ENCODE results near the gene SH2B3. TPM values are rescaled to one million over a fixed set of nuclear protein-coding genes. Genes with fewer than 3 reads are reported as not detected.

Gene SH2B3
- total and polyA plus RNA-seq, 9 of the 15 experiments (the other 6 are each of a cell fraction or from before 2014, with no cell fraction given), result 10.8 to 75.3 (median 37.4) TPM

DNA sequence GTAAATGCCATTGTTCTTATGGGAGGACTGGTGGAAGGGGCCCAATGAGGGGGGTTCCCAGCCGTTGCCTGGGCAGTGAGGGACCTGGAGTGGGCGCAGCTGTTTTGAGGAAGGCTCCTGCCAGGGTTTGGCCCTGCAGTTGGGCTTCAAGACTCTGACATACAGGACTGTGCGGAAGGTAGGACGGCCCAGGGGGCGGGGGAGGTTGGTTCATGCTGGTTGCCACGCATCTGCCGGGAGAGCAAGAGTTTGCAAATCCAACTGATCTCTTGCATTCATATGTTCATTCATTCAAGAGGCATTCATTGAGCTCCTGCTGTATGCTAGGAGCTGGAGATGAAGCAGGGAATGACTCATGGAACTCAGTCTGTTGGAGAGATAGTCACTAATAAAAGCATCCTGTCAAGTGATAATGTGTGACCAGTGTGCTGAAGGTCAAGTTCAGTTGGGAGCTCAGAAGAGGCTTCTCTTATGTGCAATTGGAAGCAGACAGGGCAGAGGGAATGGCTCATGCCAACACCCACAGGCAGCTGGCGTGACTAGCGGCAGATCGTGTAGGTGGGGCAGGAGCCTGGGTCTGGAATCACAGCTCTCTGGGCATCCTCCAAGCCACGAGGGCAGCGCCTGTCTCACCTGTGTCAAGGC lies 7.8 kb downstream of the SH2B3 start (continued):
- TF ChIP-seq, protein P1, sequence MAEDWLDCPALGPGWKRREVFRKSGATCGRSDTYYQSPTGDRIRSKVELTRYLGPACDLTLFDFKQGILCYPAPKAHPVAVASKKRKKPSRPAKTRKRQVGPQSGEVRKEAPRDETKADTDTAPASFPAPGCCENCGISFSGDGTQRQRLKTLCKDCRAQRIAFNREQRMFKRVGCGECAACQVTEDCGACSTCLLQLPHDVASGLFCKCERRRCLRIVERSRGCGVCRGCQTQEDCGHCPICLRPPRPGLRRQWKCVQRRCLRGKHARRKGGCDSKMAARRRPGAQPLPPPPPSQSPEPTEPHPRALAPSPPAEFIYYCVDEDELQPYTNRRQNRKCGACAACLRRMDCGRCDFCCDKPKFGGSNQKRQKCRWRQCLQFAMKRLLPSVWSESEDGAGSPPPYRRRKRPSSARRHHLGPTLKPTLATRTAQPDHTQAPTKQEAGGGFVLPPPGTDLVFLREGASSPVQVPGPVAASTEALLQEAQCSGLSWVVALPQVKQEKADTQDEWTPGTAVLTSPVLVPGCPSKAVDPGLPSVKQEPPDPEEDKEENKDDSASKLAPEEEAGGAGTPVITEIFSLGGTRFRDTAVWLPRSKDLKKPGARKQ (CRISPR knock-in tag; IDR thresholded peaks at IDR 0.05), result no peak
- TF ChIP-seq ZNF551 (CRISPR knock-in tag; IDR thresholded peaks at IDR 0.05) (no peak), TCF7L2 (IDR thresholded peaks at IDR 0.05; ENCODE audit: low read depth, low read length) (no peak), EP300 (IDR thresholded peaks at IDR 0.05; ENCODE audit: low read length) (peak; percentile 62; the same call in 1 of the 2 replicates), SPI1 (IDR thresholded peaks at IDR 0.05; ENCODE audit: borderline replicate concordance, low read depth, low read length) (no peak), MYNN (IDR thresholded peaks at IDR 0.05) (no peak), MYNN (CRISPR knock-in tag; IDR thresholded peaks at IDR 0.05) (no peak), RBM39 (optimal IDR thresholded peaks at IDR 0.05; ENCODE audit: low read depth, low read length) (no peak), CBFA2T3 (IDR thresholded peaks at IDR 0.05) (peak; percentile 75), TCF3 (CRISPR knock-in tag; IDR thresholded peaks at IDR 0.05) (peak; percentile 63), MTA1 (IDR thresholded peaks at IDR 0.05; ENCODE audit: borderline replicate concordance) (no peak)
- TF ChIP-seq, protein P2, sequence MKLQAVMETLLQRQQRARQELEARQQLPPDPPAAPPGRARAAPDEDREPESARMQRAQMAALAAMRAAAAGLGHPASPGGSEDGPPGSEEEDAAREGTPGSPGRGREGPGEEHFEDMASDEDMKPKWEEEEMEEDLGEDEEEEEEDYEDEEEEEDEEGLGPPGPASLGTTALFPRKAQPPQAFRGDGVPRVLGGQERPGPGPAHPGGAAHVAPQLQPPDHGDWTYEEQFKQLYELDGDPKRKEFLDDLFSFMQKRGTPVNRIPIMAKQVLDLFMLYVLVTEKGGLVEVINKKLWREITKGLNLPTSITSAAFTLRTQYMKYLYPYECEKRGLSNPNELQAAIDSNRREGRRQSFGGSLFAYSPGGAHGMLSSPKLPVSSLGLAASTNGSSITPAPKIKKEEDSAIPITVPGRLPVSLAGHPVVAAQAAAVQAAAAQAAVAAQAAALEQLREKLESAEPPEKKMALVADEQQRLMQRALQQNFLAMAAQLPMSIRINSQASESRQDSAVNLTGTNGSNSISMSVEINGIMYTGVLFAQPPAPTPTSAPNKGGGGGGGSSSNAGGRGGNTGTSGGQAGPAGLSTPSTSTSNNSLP (IDR thresholded peaks at IDR 0.05; ENCODE audit: borderline replicate concordance, low read depth, low read length), result 0 out of 2 replicates have a peak, but pooled peaks have one; percentile 16
- TF ChIP-seq, protein P3, sequence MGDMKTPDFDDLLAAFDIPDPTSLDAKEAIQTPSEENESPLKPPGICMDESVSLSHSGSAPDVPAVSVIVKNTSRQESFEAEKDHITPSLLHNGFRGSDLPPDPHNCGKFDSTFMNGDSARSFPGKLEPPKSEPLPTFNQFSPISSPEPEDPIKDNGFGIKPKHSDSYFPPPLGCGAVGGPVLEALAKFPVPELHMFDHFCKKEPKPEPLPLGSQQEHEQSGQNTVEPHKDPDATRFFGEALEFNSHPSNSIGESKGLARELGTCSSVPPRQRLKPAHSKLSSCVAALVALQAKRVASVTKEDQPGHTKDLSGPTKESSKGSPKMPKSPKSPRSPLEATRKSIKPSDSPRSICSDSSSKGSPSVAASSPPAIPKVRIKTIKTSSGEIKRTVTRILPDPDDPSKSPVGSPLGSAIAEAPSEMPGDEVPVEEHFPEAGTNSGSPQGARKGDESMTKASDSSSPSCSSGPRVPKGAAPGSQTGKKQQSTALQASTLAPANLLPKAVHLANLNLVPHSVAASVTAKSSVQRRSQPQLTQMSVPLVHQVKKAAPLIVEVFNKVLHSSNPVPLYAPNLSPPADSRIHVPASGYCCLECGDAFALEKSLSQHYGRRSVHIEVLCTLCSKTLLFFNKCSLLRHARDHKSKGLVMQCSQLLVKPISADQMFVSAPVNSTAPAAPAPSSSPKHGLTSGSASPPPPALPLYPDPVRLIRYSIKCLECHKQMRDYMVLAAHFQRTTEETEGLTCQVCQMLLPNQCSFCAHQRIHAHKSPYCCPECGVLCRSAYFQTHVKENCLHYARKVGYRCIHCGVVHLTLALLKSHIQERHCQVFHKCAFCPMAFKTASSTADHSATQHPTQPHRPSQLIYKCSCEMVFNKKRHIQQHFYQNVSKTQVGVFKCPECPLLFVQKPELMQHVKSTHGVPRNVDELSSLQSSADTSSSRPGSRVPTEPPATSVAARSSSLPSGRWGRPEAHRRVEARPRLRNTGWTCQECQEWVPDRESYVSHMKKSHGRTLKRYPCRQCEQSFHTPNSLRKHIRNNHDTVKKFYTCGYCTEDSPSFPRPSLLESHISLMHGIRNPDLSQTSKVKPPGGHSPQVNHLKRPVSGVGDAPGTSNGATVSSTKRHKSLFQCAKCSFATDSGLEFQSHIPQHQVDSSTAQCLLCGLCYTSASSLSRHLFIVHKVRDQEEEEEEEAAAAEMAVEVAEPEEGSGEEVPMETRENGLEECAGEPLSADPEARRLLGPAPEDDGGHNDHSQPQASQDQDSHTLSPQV (IDR thresholded peaks at IDR 0.05), result 0 out of 2 replicates have a peak, but pooled peaks have one; percentile 54
- TF ChIP-seq, protein P4, sequence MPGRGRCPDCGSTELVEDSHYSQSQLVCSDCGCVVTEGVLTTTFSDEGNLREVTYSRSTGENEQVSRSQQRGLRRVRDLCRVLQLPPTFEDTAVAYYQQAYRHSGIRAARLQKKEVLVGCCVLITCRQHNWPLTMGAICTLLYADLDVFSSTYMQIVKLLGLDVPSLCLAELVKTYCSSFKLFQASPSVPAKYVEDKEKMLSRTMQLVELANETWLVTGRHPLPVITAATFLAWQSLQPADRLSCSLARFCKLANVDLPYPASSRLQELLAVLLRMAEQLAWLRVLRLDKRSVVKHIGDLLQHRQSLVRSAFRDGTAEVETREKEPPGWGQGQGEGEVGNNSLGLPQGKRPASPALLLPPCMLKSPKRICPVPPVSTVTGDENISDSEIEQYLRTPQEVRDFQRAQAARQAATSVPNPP (IDR thresholded peaks at IDR 0.05; ENCODE audit: borderline replicate concordance, insufficient read depth, insufficient read length), result no peak
- TF ChIP-seq, protein P5, sequence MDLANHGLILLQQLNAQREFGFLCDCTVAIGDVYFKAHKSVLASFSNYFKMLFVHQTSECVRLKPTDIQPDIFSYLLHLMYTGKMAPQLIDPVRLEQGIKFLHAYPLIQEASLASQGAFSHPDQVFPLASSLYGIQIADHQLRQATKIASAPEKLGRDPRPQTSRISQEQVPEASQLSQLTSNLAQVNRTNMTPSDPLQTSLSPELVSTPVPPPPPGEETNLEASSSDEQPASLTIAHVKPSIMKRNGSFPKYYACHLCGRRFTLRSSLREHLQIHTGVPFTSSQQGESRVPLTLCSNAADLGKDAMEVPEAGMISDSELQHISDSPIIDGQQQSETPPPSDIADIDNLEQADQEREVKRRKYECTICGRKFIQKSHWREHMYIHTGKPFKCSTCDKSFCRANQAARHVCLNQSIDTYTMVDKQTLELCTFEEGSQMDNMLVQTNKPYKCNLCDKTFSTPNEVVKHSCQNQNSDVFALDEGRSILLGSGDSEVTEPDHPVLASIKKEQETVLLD (IDR thresholded peaks at IDR 0.05), result peak; percentile 35; the same call in 1 of the 2 replicates
- TF ChIP-seq, protein P6, sequence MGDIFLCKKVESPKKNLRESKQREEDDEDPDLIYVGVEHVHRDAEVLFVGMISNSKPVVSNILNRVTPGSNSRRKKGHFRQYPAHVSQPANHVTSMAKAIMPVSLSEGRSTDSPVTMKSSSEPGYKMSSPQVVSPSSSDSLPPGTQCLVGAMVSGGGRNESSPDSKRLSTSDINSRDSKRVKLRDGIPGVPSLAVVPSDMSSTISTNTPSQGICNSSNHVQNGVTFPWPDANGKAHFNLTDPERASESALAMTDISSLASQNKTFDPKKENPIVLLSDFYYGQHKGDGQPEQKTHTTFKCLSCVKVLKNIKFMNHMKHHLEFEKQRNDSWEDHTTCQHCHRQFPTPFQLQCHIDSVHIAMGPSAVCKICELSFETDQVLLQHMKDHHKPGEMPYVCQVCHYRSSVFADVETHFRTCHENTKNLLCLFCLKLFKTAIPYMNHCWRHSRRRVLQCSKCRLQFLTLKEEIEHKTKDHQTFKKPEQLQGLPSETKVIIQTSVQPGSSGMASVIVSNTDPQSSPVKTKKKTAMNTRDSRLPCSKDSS (IDR thresholded peaks at IDR 0.05; ENCODE audit: low read depth, partially characterized antibody), result no peak
